Measurements from ENCODE around the gene OPCML.

OPCML gene

GRCh38 chr11:132555617-132556016 lies 976.7 kb downstream of the OPCML start:
- no peak overlapping the region for H3K4me3 ChIP-seq (ENCODE audit: control insufficient read depth, low read depth, low read length)
- TF ChIP-seq, protein P1, sequence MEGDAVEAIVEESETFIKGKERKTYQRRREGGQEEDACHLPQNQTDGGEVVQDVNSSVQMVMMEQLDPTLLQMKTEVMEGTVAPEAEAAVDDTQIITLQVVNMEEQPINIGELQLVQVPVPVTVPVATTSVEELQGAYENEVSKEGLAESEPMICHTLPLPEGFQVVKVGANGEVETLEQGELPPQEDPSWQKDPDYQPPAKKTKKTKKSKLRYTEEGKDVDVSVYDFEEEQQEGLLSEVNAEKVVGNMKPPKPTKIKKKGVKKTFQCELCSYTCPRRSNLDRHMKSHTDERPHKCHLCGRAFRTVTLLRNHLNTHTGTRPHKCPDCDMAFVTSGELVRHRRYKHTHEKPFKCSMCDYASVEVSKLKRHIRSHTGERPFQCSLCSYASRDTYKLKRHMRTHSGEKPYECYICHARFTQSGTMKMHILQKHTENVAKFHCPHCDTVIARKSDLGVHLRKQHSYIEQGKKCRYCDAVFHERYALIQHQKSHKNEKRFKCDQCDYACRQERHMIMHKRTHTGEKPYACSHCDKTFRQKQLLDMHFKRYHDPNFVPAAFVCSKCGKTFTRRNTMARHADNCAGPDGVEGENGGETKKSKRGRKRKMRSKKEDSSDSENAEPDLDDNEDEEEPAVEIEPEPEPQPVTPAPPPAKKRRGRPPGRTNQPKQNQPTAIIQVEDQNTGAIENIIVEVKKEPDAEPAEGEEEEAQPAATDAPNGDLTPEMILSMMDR (IDR thresholded peaks at IDR 0.05; ENCODE audit: control insufficient read depth, insufficient read depth, low read depth, low read length, missing control alignments) = no peak
- no peak for DNase-seq (ENCODE audit: low read depth)

DNA sequence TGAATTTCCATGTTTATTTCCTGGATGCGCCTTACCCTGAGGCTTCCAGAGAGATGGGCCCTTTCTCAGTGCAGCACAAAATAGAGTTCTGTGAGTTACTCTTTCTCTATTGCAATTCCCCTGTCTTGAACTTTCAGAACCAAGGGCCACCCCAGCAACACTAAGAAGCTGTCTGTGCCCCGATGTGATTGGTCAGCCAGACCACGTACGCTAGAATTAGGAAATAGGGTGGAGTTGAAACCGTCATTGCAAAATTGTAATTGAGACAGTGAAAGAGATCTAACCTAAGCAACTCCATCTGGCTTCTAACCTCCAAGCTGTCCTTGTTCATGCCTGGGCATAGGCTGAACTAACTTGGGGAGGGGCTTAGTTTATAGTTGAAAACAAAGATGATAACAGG lies 981.3 kb downstream of the OPCML start:
- TF ChIP-seq, protein P1 (IDR thresholded peaks at IDR 0.05; ENCODE audit: control insufficient read depth, insufficient read depth, low read depth, low read length, missing control alignments) = no peak
- no peak for DNase-seq (ENCODE audit: low read depth)
- H3K4me3 ChIP-seq (ENCODE audit: control insufficient read depth, low read depth, low read length) = no peak overlapping the region

DNA sequence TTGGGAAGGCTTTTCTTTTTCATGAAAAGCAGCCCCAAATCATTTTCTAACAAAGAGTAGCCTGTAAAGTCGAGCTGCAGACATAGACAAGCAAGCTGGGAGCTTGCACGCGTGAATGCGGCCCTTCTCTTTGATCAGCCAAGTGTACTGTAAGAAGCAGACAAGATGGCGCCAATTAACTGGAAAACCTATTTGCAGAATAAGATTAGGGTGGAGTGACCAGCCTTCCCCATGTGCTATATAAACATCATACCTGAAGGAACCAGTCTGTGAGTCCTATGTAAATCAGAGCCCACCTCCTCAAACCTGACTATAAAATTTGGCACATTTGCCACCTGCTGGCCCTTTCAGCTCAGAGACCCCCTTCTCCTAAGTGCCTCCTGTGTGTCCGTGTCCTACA lies 982.7 kb downstream of the OPCML start:
- no peak for DNase-seq (ENCODE audit: low read depth)
- no peak overlapping the region for H3K4me3 ChIP-seq (ENCODE audit: control insufficient read depth, low read depth, low read length)
- TF ChIP-seq, protein P1 (IDR thresholded peaks at IDR 0.05; ENCODE audit: control insufficient read depth, insufficient read depth, low read depth, low read length, missing control alignments) = no peak

- H3K4me3 ChIP-seq (ENCODE audit: control insufficient read depth, low read depth, low read length) = no peak overlapping the region
- no peak for DNase-seq (ENCODE audit: low read depth)
- TF ChIP-seq, protein P1 (IDR thresholded peaks at IDR 0.05; ENCODE audit: control insufficient read depth, insufficient read depth, low read depth, low read length, missing control alignments) = no peak
These were observed 983.3 kb downstream of the OPCML start for GRCh38 chr11:132549001-132549400.

DNA sequence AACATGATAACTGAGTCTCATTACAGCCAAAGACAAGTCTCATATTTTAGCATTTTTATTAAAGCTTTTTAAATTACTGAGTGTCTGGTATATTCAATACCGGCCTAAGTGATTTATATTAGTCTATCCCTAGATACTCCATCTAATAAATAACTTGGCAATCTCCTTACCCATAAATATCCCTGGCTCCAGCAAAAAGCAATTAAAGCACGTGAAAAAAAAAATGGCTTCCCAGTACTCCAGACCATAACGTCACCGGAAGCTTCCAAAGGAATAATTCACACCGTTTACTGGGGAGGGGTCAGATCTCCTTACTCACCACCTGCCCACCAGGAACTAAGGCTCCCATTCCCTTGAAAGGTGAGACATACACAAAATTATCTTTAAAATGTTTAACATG lies 988.3 kb downstream of the OPCML start:
- no peak overlapping the region for H3K4me3 ChIP-seq (ENCODE audit: control insufficient read depth, low read depth, low read length)
- DNase-seq (ENCODE audit: low read depth) = no peak
- TF ChIP-seq, protein P1 (IDR thresholded peaks at IDR 0.05; ENCODE audit: control insufficient read depth, insufficient read depth, low read depth, low read length, missing control alignments) = no peak

DNA sequence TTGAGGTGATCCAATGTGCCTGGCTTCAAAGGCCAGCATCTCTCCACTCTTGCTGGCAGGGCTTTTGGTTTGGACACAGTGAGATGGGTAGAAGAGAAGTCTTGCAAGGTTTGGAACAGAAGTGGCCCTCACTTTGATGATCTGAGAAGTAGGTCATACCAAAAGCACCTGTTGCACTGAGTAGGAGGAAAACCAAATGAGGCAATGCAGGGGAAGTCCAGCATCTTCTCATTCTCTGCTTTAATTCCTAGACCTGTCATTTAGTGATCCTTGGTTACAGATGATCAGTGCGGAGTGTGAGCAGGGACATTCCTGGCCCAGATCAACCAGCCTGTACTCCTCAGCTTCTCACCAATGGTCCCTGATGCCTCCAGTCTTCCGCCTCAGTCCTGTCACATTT lies 990.5 kb downstream of the OPCML start:
- TF ChIP-seq, protein P1 (IDR thresholded peaks at IDR 0.05; ENCODE audit: control insufficient read depth, insufficient read depth, low read depth, low read length, missing control alignments) = no peak
- DNase-seq (ENCODE audit: low read depth) = no peak

GRCh38 chr11:132540581-132540980 lies 991.7 kb downstream of the OPCML start:
- no peak overlapping the region for H3K4me3 ChIP-seq (ENCODE audit: control insufficient read depth, low read depth, low read length)
- DNase-seq (ENCODE audit: low read depth) = no peak
- TF ChIP-seq, protein P1 (IDR thresholded peaks at IDR 0.05; ENCODE audit: control insufficient read depth, insufficient read depth, low read depth, low read length, missing control alignments) = no peak

More for the DNA sequence above, 990.5 kb downstream of the OPCML start:
- H3K4me3 ChIP-seq (ENCODE audit: control insufficient read depth, low read depth, low read length) = no peak overlapping the region

All from AG09309 (cell line).